ENCODE measurements around the gene KIRREL2. TPM values are rescaled to one million over a fixed set of nuclear protein-coding genes. Genes with fewer than 3 reads are reported as not detected.

Gene KIRREL2
- polyA plus RNA-seq, 1 experiment, result not detected

DNA sequence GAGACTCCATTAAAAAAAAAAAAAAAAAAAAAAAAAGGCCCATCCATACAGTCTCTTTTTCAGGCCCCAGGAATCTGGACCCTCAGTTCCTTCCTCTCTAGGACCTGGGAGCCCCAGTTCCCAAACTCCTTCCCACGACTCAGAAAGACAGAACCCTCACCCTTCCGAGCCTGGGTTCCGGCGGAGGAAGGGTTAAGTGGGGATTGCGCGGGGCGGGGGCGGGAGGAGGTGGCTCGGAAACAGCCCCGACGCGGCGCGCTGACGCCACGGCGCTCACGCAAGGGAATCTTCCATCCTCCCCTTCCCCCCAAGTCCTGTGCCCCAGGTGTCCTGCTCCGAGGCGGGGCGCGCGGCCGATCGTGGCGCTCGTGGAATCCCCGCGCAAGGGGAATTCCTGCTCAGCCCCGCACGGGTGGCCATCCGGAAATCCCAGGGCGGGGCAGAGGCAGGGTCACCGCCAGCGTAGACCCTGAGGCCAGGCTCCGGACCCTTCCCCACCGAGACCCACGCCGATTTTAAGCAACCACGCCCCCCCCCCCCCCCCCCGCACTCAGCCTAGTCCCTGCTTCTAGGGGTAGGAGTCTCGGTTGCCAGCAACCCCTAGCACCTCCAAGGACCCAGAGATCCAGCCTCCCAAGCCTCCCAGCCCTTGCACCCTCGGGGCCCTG, 43.0 kb downstream of the KIRREL2 start:
- POLR2A ChIA-PET, result no interaction called here
- TF ChIP-seq, protein P1, sequence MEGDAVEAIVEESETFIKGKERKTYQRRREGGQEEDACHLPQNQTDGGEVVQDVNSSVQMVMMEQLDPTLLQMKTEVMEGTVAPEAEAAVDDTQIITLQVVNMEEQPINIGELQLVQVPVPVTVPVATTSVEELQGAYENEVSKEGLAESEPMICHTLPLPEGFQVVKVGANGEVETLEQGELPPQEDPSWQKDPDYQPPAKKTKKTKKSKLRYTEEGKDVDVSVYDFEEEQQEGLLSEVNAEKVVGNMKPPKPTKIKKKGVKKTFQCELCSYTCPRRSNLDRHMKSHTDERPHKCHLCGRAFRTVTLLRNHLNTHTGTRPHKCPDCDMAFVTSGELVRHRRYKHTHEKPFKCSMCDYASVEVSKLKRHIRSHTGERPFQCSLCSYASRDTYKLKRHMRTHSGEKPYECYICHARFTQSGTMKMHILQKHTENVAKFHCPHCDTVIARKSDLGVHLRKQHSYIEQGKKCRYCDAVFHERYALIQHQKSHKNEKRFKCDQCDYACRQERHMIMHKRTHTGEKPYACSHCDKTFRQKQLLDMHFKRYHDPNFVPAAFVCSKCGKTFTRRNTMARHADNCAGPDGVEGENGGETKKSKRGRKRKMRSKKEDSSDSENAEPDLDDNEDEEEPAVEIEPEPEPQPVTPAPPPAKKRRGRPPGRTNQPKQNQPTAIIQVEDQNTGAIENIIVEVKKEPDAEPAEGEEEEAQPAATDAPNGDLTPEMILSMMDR (IDR thresholded peaks at IDR 0.05; ENCODE audit: low read depth, low read length), result no peak
- Histone ChIP-seq H3K4me3 (ENCODE audit: low read depth, low read length) (peak overlapping the region; percentile 74), H3K27ac (ENCODE audit: low read depth, low read length) (peak overlapping the region; percentile 61), H3K9me3 (ENCODE audit: control insufficient read depth, insufficient read depth, low read length) (no peaks in the 10 kb centered on the region; the same call in 1 of the 2 replicates), H3K27me3 (ENCODE audit: control insufficient read depth, insufficient read depth, low read length) (no peaks in the 10 kb centered on the region)
- no peak for DNase-seq (ENCODE audit: low read depth, low spot score)
- CTCF ChIA-PET, result interaction anchor here (1.4 kb wide), 1 partner anchor 31 kb away, joined by 4 read pairs; no protein-coding TSS in a partner anchor

DNA sequence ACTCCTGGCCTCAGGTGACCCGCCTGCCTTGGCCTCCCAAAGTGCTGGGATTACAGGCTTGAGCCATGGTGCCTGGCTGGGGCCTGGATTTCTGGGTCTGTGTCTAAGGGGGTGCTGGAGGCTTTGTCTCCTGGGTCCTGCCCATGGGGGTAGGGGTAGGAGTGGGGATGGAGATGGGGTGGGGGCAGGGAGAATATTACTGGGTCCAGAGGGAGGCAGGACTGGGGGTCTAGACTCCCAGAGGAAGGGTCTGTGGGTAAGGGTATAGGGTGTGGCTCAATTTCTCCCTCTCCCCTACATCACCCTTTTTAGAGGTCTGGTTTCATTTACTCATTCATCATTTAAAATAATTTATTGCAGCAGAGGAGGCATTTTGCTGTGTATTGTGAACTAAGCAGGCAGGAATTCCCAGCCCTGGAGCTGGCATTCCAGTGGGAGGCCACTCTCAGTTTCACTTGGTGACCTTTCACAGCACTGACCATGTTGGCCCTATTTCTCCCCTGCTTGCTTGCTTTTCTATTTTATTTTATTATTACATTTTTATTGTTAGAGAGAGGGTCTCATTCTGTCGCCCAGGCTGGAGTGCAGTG, 44.4 kb downstream of the KIRREL2 start:
- H3K27me3 ChIP-seq (ENCODE audit: control insufficient read depth, insufficient read depth, low read length), result no peaks in the 10 kb centered on the region
- H3K9me3 ChIP-seq (ENCODE audit: control insufficient read depth, insufficient read depth, low read length), result no peaks in the 10 kb centered on the region; the same call in 1 of the 2 replicates
- CTCF ChIA-PET, result interaction anchor here (1.0 to 1.4 kb wide), 2 partner anchors 30 to 31 kb away, joined by 3 to 4 read pairs; no protein-coding TSS in a partner anchor
- H3K4me3 ChIP-seq (ENCODE audit: low read depth, low read length), result peak overlapping the region; percentile 74
- DNase-seq (ENCODE audit: low read depth, low spot score), result no peak
- H3K27ac ChIP-seq (ENCODE audit: low read depth, low read length), result peak overlapping the region; percentile 52
- POLR2A ChIA-PET, result interaction anchor here (1.3 kb wide), 1 partner anchor 30 kb away, joined by 4 read pairs; no protein-coding TSS in a partner anchor
- TF ChIP-seq, protein P1 (IDR thresholded peaks at IDR 0.05; ENCODE audit: low read depth, low read length), result no peak

DNA sequence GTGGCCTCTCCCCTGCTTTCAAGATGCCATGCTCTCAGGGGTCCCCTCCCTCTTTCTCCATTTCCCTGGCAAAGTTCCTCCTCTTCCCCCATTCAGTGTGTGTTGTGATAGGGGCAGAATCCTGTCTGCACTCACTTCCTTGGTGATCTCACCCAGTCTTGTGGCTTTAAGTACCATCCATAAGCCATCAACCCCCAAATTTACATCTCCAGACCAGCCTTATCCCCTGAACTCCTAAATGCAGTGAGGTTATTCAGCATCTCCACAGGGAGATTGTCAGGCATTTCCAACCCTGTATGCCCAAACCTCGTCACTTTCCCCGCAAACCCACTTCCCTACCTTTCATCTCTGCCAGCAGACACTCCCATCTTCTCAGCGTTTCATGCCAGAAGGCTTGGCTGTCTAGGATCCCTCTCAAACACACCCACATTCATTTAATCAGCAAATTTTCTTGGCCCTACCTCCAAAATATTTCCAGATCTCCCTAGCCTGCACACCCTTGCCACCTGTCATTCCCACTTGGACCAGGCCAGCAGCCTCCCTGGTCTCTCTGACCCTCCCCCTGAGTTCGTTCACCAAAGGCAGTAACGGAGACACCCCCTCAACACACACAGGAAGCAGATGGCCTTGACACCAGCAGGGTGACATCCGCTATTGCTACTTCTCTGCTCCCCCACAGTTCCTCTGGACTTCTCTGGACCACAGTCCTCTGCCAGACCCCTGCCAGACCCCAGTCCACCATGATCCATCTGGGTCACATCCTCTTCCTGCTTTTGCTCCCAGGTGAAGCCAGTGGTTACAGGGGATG, 45.3 kb downstream of the KIRREL2 start, which contains the start of gene HCST:
HCST (plus strand) TSS at position 676 of the 808 bp plus-strand sequence; CDS start at position 741, 65 bp downstream.
- peak within 1 kb of the TSS; percentile 68 for H3K27ac ChIP-seq (ENCODE audit: low read depth, low read length)
- POLR2A ChIA-PET, result interaction anchor here (1.3 kb wide), 1 partner anchor 29 kb away, joined by 4 read pairs; no protein-coding TSS in a partner anchor
- CTCF ChIA-PET, result no interaction called here
- H3K27me3 ChIP-seq (ENCODE audit: control insufficient read depth, insufficient read depth, low read length), result no peaks in the 10 kb centered on the region
- H3K4me3 ChIP-seq (ENCODE audit: low read depth, low read length), result peak within 1 kb of the TSS; percentile 37
- TF ChIP-seq, protein P1 (IDR thresholded peaks at IDR 0.05; ENCODE audit: low read depth, low read length), result no peak
- no peaks in the 10 kb centered on the region; the same call in 1 of the 2 replicates for H3K9me3 ChIP-seq (ENCODE audit: control insufficient read depth, insufficient read depth, low read length)
- DNase-seq (ENCODE audit: low read depth, low spot score), result no peak

DNA sequence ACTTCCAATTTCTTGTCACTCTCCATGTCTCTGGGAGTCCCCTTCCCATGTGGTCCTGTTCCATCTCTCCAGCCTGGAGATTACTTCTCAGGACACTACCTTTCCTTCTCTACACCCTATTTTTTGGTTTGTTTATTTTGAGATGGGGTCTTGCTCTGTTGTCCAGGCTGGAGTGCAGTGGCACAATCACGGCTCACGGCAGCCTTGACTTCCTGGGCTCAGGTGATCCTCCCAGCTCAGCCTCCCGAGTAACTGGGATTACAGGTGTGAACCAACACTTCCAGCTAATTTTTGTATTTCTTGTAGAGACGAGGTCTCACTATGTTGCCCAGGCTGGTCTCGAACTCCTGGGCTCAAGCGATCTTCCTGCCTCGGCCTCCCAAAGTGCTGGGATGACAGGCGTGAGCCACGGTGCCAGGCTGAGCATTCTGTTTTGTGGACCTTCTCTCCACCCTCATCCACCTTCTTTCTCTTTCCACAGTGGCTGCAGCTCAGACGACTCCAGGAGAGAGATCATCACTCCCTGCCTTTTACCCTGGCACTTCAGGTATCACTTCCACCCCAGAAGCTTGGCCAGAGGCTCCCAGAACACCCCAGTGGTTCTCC, 46.3 kb downstream of the KIRREL2 start:
- ChIA-PET POLR2A (no interaction called here), CTCF (no interaction called here)
- Histone ChIP-seq H3K9me3 (ENCODE audit: control insufficient read depth, insufficient read depth, low read length) (no peaks in the 10 kb centered on the region; the same call in 1 of the 2 replicates), H3K27me3 (ENCODE audit: control insufficient read depth, insufficient read depth, low read length) (no peaks in the 10 kb centered on the region), H3K4me3 (ENCODE audit: low read depth, low read length) (no peak overlapping the region; the same call in 1 of the 2 replicates), H3K27ac (ENCODE audit: low read depth, low read length) (no peak overlapping the region)
- DNase-seq (ENCODE audit: low read depth, low spot score), result no peak
- TF ChIP-seq, protein P1 (IDR thresholded peaks at IDR 0.05; ENCODE audit: low read depth, low read length), result no peak
